Esophagus squamous epithelium (tissue), 5 donors: ENCODE results near the gene HNF1B. TPM values are rescaled to one million over a fixed set of nuclear protein-coding genes. Genes with fewer than 3 reads are reported as not detected.

Experiments used
- DNase-seq: peaks from one replicate; lab custom pipeline; 2025; lab: John Stamatoyannopoulos, UW
- H3K27ac ChIP-seq, 4 donors: fragments of 200-600 bp; sonication (generic); one replicate each; pipeline ENCODE4 v1.5.1; 2016 to 2019; ENCODE audit warnings: mild to moderate bottlenecking in 1 of 4
- H3K27me3 ChIP-seq, 4 donors: fragments of 200-600 bp; sonication (generic); 1 replicate in 3 of 4; 2 replicates in 1 of 4; pipeline versions ENCODE4 v1.5.1 to v1.6.0; 2017 to 2021; ENCODE audit warnings: antibody characterized with exemption in 1 of 4
- H3K36me3 ChIP-seq, 3 donors: fragments of 200-600 bp; sonication (generic); one replicate each; pipeline ENCODE4 v1.5.1; 2016 to 2019
- H3K4me1 ChIP-seq, 3 donors: fragments of 200-600 bp; sonication (generic); one replicate each; pipeline ENCODE4 v1.5.1; 2017 to 2019
- H3K4me3 ChIP-seq, 4 donors: fragments of 200-600 bp; sonication (generic); 1 replicate in 3 of 4; 2 replicates in 1 of 4; pipeline ENCODE4 v1.5.1; 2016 to 2019; ENCODE audit warnings: mild to moderate bottlenecking in 2 of 4, moderate library complexity in 1 of 4
- H3K9me3 ChIP-seq, 3 donors: fragments of 200-600 bp; sonication (generic); one replicate each; pipeline ENCODE4 v1.5.1; 2016 to 2019
- POLR2A ChIP-seq, 4 donors: fragments of 450-650 bp; IDR thresholded peaks; one replicate each; pipeline ENCODE4 v1.6.1; 2017; ENCODE audit warnings: antibody characterized with exemption in 4 of 4, mild to moderate bottlenecking in 4 of 4, moderate library complexity in 3 of 4
- WGBS, 2 donors: methylation state at CpG; one replicate each; pipeline ENCODE4 v1.1.5; 2018; 5-methylcytosine and 5-hydroxymethylcytosine counted together
- intact Hi-C: fragments of 100-400 bp; cut with DNase I; formaldehyde crosslinking; loops from one replicate; pipeline ENCODE4 v1.15.0; 2022
- total RNA-seq, 4 donors: library from RNA; depleted of rRNA; stranded (reverse); fragments of >200 nt; gene quantifications; one replicate each; pipeline ENCODE4 v1.1.0, GENCODE V29; 2016
- TF ChIP-seq, protein P1 (sequence below), 6 experiments: fragments of 450-650 bp in 4 of 6; fragments of 200-600 bp in 2 of 6; sonication (generic) in 2 of 6; IDR thresholded peaks; one replicate each; pipeline ENCODE4 v1.5.1; 2016 to 2019; ENCODE audit warnings: antibody characterized with exemption in 6 of 6, mild to moderate bottlenecking in 4 of 6, moderate library complexity in 4 of 6
- donor health status: DM: yes; HTN: yes; CAD: no.

HNF1B gene
- total RNA-seq, 4 donors from 2014 or later: not detected

GRCh38 chr17:37717627-37718323 lies 27.1 kb downstream of the HNF1B start:
- no peak overlapping the region for H3K27ac ChIP-seq
- H3K36me3 ChIP-seq: no peaks in the 10 kb centered on the region
- 76 to 82% methylated on average over 3 of the region's 3 CpGs for WGBS, 2 donors
- TF ChIP-seq, protein P1, sequence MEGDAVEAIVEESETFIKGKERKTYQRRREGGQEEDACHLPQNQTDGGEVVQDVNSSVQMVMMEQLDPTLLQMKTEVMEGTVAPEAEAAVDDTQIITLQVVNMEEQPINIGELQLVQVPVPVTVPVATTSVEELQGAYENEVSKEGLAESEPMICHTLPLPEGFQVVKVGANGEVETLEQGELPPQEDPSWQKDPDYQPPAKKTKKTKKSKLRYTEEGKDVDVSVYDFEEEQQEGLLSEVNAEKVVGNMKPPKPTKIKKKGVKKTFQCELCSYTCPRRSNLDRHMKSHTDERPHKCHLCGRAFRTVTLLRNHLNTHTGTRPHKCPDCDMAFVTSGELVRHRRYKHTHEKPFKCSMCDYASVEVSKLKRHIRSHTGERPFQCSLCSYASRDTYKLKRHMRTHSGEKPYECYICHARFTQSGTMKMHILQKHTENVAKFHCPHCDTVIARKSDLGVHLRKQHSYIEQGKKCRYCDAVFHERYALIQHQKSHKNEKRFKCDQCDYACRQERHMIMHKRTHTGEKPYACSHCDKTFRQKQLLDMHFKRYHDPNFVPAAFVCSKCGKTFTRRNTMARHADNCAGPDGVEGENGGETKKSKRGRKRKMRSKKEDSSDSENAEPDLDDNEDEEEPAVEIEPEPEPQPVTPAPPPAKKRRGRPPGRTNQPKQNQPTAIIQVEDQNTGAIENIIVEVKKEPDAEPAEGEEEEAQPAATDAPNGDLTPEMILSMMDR (IDR thresholded peaks at IDR 0.05): no peak
- no peak for TF ChIP-seq POLR2A (IDR thresholded peaks at IDR 0.05)
- intact Hi-C loops: no loop called here
- DNase-seq: no peak
- no peaks in the 10 kb centered on the region for H3K9me3 ChIP-seq
- H3K27me3 ChIP-seq: peaks cover 0 to 74% (median 0%) of the 10 kb centered on the region in 4 donors
- H3K4me1 ChIP-seq: no peaks in the 10 kb centered on the region
- H3K4me3 ChIP-seq: no peak overlapping the region

- WGBS, 2 donors: 9 to 29% methylated on average over 3 to 4 of the region's 4 CpGs
- Histone ChIP-seq H3K9me3 (no peaks in the 10 kb centered on the region), H3K27ac (no peak overlapping the region), H3K27me3 (peaks cover 0 to 90% (median 0%) of the 10 kb centered on the region in 4 donors), H3K4me1 (no peaks in the 10 kb centered on the region), H3K36me3 (no peaks in the 10 kb centered on the region), H3K4me3 (no peak overlapping the region)
- intact Hi-C loops: no loop called here
- TF ChIP-seq POLR2A (IDR thresholded peaks at IDR 0.05): no peak
- TF ChIP-seq, protein P1 (IDR thresholded peaks at IDR 0.05): no peak
- DNase-seq: no peak
Measured at GRCh38 chr17:37714897-37715296, 30.0 kb downstream of the HNF1B start.

DNA sequence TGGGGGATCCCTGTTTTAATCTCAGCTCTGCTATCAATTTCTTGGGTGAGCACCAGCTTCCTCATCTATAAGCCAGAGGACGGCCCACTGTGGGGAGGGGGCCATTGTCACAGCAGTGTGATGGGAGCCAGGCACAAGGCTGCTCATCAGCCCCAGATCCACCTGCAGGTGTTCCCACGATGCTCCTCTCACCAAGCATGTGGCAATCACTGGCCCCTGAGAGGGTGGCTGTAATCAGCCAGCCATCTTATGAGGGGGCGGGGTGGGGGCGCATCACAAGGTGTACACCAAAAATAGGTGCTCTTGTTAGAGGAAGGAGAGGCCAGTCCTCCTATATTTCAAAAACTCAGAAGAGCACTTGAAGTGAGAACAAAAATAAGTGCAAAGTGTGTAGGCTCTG lies 31.2 kb downstream of the HNF1B start:
- Histone ChIP-seq H3K9me3 (no peaks in the 10 kb centered on the region), H3K36me3 (no peaks in the 10 kb centered on the region), H3K4me1 (no peaks in the 10 kb centered on the region), H3K27me3 (peaks cover 0 to 95% (median 0%) of the 10 kb centered on the region in 4 donors), H3K27ac (no peak overlapping the region), H3K4me3 (no peak overlapping the region)
- WGBS, 2 donors: 60 to 78% methylated on average over 3 of the region's 4 CpGs
- TF ChIP-seq POLR2A (IDR thresholded peaks at IDR 0.05): no peak
- TF ChIP-seq, protein P1 (IDR thresholded peaks at IDR 0.05): no peak
- intact Hi-C loops: no loop called here
- no peak for DNase-seq

DNA sequence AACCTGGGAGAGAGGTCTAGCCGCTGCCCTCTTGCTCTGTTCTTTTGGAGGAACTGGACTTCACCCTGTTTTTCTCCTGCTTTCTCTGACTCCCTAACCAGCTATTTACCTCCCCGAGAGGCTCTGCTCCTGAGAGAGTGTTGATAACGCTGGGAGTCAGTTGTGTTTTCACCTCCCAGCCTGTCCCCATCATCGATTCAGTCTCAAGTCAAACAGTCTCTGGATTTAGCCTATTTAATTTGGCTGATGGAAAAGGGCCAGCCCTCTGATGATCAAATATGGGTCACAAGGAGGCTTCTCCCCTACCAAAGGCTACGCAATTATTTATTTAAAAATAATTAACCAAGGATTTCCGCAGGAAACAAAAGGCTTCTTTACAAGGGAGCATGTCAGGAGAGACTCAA lies 31.8 kb downstream of the HNF1B start:
- no peak for TF ChIP-seq POLR2A (IDR thresholded peaks at IDR 0.05)
- TF ChIP-seq, protein P1 (IDR thresholded peaks at IDR 0.05): no peak
- H3K4me1 ChIP-seq: no peaks in the 10 kb centered on the region
- intact Hi-C loops: no loop called here
- H3K27me3 ChIP-seq: peaks cover 0 to 95% (median 0%) of the 10 kb centered on the region in 4 donors
- 37 to 38% methylated on average over 6 of the region's 6 CpGs for whole genome bisulfite sequencing, 2 donors
- no peaks in the 10 kb centered on the region for H3K36me3 ChIP-seq
- H3K4me3 ChIP-seq: no peak overlapping the region
- no peak for DNase-seq
- H3K9me3 ChIP-seq: no peaks in the 10 kb centered on the region
- no peak overlapping the region for H3K27ac ChIP-seq

GRCh38 chr17:37711113-37711512 lies 33.7 kb downstream of the HNF1B start:
- Histone ChIP-seq H3K27ac (no peak overlapping the region), H3K36me3 (no peaks in the 10 kb centered on the region), H3K4me1 (no peaks in the 10 kb centered on the region), H3K4me3 (no peak overlapping the region), H3K9me3 (no peaks in the 10 kb centered on the region), H3K27me3 (peaks cover 0 to 87% (median 0%) of the 10 kb centered on the region in 4 donors)
- DNase-seq: no peak
- 52 to 78% methylated on average over 3 of the region's 6 CpGs for WGBS, 2 donors
- intact Hi-C loops: no loop called here
- TF ChIP-seq, protein P1 (IDR thresholded peaks at IDR 0.05): no peak
- TF ChIP-seq POLR2A (IDR thresholded peaks at IDR 0.05): no peak
